HepG2 (cell line): Measurements from ENCODE around the gene JUND. TPM values are rescaled to one million over a fixed set of nuclear protein-coding genes. Genes with fewer than 3 reads are reported as not detected.

Experiments used
- ASH2L ChIP-seq: fragments of 300-600, 200-600 bp; sonication (generic); IDR thresholded peaks from 2 replicates; pipeline ENCODE4 v1.7.0; 2017; ENCODE audit warnings: low read depth, mild to moderate bottlenecking, moderate library complexity, mixed read lengths, low read length; ENCODE audit not compliant: insufficient read length
- CBX5 ChIP-seq: sonication (generic); formaldehyde crosslinking; IDR thresholded peaks from 2 replicates; pipeline ENCODE4 v1.4.0; 2020; ENCODE audit warnings: missing genetic modification reagents, borderline replicate concordance
- DRAP1 ChIP-seq: IDR thresholded peaks from 2 replicates; pipeline ENCODE4 v1.6.1; 2016; ENCODE audit warnings: missing genetic modification reagents, missing compliant biosample characterization
- FOSL2 ChIP-seq: sonication (generic); formaldehyde crosslinking; IDR thresholded peaks from 2 replicates; pipeline ENCODE4 v1.4.0; 2020; ENCODE audit warnings: missing genetic modification reagents
- GPBP1L1 ChIP-seq: sonication (generic); formaldehyde crosslinking; IDR thresholded peaks from 2 replicates; pipeline ENCODE4 v1.5.0; 2020; ENCODE audit warnings: mild to moderate bottlenecking, missing genetic modification reagents
- HNF4A ChIP-seq: sonication (generic); formaldehyde crosslinking; IDR thresholded peaks from 2 replicates; pipeline ENCODE4 v1.4.0; 2020; ENCODE audit warnings: missing genetic modification reagents
- HNRNPK ChIP-seq: fragments of 200-400 bp; formaldehyde crosslinking; IDR thresholded peaks from 2 replicates; pipeline ENCODE4 v1.6.1; 2018; ENCODE audit warnings: low read length, low read depth, moderate library complexity, mild to moderate bottlenecking; ENCODE audit not compliant: poor library complexity, severe bottlenecking
- KLF9 ChIP-seq: IDR thresholded peaks from 2 replicates; pipeline ENCODE4 v1.6.1; 2016; ENCODE audit warnings: low read depth
- MAFK ChIP-seq, 2 experiments: IDR thresholded peaks in 1 of 2; conservative IDR thresholded peaks in 1 of 2; 2 replicates each; pipeline ENCODE4 v1.6.1; 2011; ENCODE audit warnings: improper control_type of control experiment in 2 of 2, low read length in 2 of 2
- POGZ ChIP-seq: sonication (generic); formaldehyde crosslinking; IDR thresholded peaks from 2 replicates; pipeline ENCODE4 v1.4.0; 2020; ENCODE audit warnings: mild to moderate bottlenecking, missing genetic modification reagents
- PPARG ChIP-seq: conservative IDR thresholded peaks from 2 replicates; pipeline ENCODE4 v1.6.1; 2016; ENCODE audit warnings: missing biosample characterization, missing genetic modification reagents
- SALL1 ChIP-seq: sonication (generic); formaldehyde crosslinking; IDR thresholded peaks from 2 replicates; pipeline ENCODE4 v1.8.0; 2022; ENCODE audit warnings: mild to moderate bottlenecking, missing genetic modification reagents
- SIN3B ChIP-seq: fragments of 150-350 bp; IDR thresholded peaks from 2 replicates; pipeline ENCODE4 v1.6.1; 2014; ENCODE audit warnings: low read length
- SMYD3 ChIP-seq: sonication (generic); formaldehyde crosslinking; IDR thresholded peaks from 2 replicates; pipeline ENCODE4 v1.8.1; 2023; ENCODE audit warnings: mild to moderate bottlenecking, missing genetic modification reagents
- SRY ChIP-seq: sonication (generic); formaldehyde crosslinking; IDR thresholded peaks from 2 replicates; pipeline ENCODE4 v1.8.0; 2022; ENCODE audit warnings: mild to moderate bottlenecking, missing genetic modification reagents
- ZBTB1 ChIP-seq: sonication (generic); formaldehyde crosslinking; IDR thresholded peaks from 2 replicates; pipeline ENCODE4 v1.4.0; 2020; ENCODE audit warnings: missing genetic modification reagents, borderline replicate concordance
- ZBTB25 ChIP-seq: IDR thresholded peaks from 2 replicates; pipeline ENCODE4 v1.6.1; 2018; ENCODE audit warnings: missing genetic modification reagents
- ZBTB7A ChIP-seq: sonication (generic); formaldehyde crosslinking; IDR thresholded peaks from 2 replicates; pipeline ENCODE4 v1.8.0; 2022; ENCODE audit warnings: mild to moderate bottlenecking, missing genetic modification reagents
- ZFY ChIP-seq: sonication (generic); formaldehyde crosslinking; IDR thresholded peaks from 2 replicates; pipeline ENCODE4 v1.4.0; 2020; ENCODE audit warnings: missing genetic modification reagents
- ZMAT3 ChIP-seq: sonication (generic); formaldehyde crosslinking; conservative IDR thresholded peaks from 2 replicates; pipeline ENCODE4 v1.7.0; 2021; ENCODE audit warnings: missing genetic modification reagents
- ZNF281 ChIP-seq: sonication (generic); formaldehyde crosslinking; IDR thresholded peaks from 2 replicates; pipeline ENCODE4 v1.4.0; 2020; ENCODE audit warnings: missing genetic modification reagents, borderline replicate concordance
- ZNF354B ChIP-seq: sonication (generic); formaldehyde crosslinking; IDR thresholded peaks from 2 replicates; pipeline ENCODE4 v1.8.0; 2022; ENCODE audit warnings: mild to moderate bottlenecking, missing genetic modification reagents
- ZNF768 ChIP-seq: sonication (generic); formaldehyde crosslinking; IDR thresholded peaks from 2 replicates; pipeline ENCODE4 v1.4.0; 2020; ENCODE audit warnings: missing genetic modification reagents
- polyA plus RNA-seq, 8 experiments: library from polyadenylated mRNA; depleted of rRNA in 3 of 8; stranded (reverse) in 7 of 8; unstranded in 1 of 8; fragments of >200 nt; fragmentation: Illumina TruSeq in 4 of 8; extraction: Trizol in 4 of 8; gene quantifications; 2 replicates each; pipeline versions ENCODE4 v1.2.1 to v1.2.3, GENCODE V29; 2011 to 2016; ENCODE audit warnings: low read depth in 4 of 8, missing spikeins in 1 of 8, mixed read lengths in 1 of 8; ENCODE audit not compliant: insufficient read depth in 1 of 8
- total RNA-seq, 5 experiments: library from RNA; depleted of rRNA; stranded (reverse); fragments of >200 nt; fragmentation: Illumina TruSeq; extraction: Trizol; gene quantifications; 2 replicates each; pipeline ENCODE4 v1.2.3, GENCODE V29; 2016; ENCODE audit warnings: low read depth in 1 of 5
- TF ChIP-seq, protein P1 (sequence below): IDR thresholded peaks from 2 replicates; pipeline ENCODE4 v1.6.1; 2016; ENCODE audit warnings: missing compliant biosample characterization, missing genetic modification reagents, borderline replicate concordance

The JUND gene
- total and polyA plus RNA-seq, 2 of the 13 experiments (the other 11 are each of a cell fraction or from before 2014, with no cell fraction given): 41.2 to 59.8 TPM

DNA sequence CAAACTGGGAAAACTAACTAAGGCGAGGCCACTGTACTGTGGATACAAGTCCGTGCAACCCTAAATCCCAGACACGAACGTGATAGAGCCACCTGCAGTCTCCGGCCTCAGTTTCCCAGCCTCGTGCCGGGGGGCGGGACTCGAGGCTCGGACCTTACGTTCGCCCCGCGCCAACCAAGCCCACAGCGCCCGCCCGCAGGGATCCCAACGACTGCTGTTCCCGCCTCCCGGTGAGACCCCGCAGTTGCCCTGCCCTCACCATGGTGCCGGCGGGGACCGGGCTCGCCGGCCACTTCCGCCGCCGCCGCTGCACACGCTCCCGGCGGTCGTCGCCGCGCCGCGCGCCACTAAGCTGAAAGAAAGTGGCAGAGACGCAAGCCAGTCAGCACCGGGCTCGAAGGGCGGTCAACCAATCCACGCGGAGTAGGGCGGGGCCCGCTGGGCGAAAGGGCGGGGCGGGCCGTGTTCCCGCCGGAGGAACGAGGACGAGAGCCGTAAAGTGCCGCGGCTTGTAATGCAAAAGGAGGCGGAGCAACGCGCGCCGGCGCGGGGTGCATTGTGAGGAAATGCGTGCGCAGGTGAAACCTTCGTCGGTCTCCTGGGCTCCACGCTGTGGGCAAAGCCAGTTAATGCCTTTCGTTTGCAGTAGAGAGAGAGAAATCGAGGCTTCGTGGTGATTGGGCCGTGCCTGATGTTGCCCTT lies 41.5 kb upstream of the JUND start, which contains the start of gene LSM4 (continued):
- TF ChIP-seq, protein P1, sequence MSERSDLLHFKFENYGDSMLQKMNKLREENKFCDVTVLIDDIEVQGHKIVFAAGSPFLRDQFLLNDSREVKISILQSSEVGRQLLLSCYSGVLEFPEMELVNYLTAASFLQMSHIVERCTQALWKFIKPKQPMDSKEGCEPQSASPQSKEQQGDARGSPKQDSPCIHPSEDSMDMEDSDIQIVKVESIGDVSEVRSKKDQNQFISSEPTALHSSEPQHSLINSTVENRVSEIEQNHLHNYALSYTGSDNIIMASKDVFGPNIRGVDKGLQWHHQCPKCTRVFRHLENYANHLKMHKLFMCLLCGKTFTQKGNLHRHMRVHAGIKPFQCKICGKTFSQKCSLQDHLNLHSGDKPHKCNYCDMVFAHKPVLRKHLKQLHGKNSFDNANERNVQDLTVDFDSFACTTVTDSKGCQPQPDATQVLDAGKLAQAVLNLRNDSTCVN (CRISPR knock-in tag): peak; percentile 50; the same call in 1 of the 2 replicates
- peak; percentile 94; the same call in 1 of the 2 replicates for TF ChIP-seq SRY
- no peak; the same call in 1 of the 2 replicates for TF ChIP-seq SIN3B
- TF ChIP-seq KLF9 (CRISPR knock-in tag): peak; percentile 41; the same call in 1 of the 2 replicates
- peak; percentile 85; the same call in 1 of the 2 replicates for TF ChIP-seq ZBTB25 (CRISPR knock-in tag)
- no peak for TF ChIP-seq ZNF354B
- no peak; the same call in 1 of the 2 replicates for TF ChIP-seq PPARG (CRISPR knock-in tag)
- peak; percentile 73 for TF ChIP-seq SALL1 (CRISPR knock-in tag)
- peak; percentile 2; the same call in 1 of the 2 replicates for TF ChIP-seq HNF4A (CRISPR knock-in tag)
- TF ChIP-seq SMYD3 (CRISPR knock-in tag): no peak
- no peak; the same call in 1 of the 2 replicates for TF ChIP-seq POGZ (CRISPR knock-in tag)
- peak; percentile 46; the same call in 1 of the 2 replicates for TF ChIP-seq ZNF768 (CRISPR knock-in tag)
- TF ChIP-seq CBX5 (CRISPR knock-in tag): peak; percentile 12; the same call in 1 of the 2 replicates
- 0 out of 4 replicates have a peak, but pooled peaks of 1 of the 2 experiments have one; percentile 8 for TF ChIP-seq MAFK (conservative IDR thresholded peaks at IDR 0.05 in 1 of 2, IDR thresholded peaks at IDR 0.05 in 1 of 2; ENCODE audit: low read length in 2 of 2)
- TF ChIP-seq FOSL2 (CRISPR knock-in tag): peak; percentile 49; the same call in 1 of the 2 replicates
- TF ChIP-seq DRAP1: peak; percentile 82
- TF ChIP-seq ZBTB7A: no peak
- TF ChIP-seq ZNF281 (CRISPR knock-in tag): no peak
- no peak for TF ChIP-seq HNRNPK
- TF ChIP-seq GPBP1L1 (CRISPR knock-in tag): no peak
- TF ChIP-seq ASH2L: peak; percentile 87
- peak; percentile 80 for TF ChIP-seq ZMAT3 (CRISPR knock-in tag)
- no peak for TF ChIP-seq ZBTB1
- peak; percentile 71 for TF ChIP-seq ZFY (CRISPR knock-in tag)
